Activated CD4-positive, alpha-beta T cell treated with anti-CD3 and anti-CD28 coated beads, Interleukin-2, amount 50 U/mL, for 48 hours (primary cell): Measurements from ENCODE around the gene SRGAP2C.
"Not testable (repeated sequence)": the region's sequence is repeated elsewhere in the genome, so short reads cannot be mapped to it uniquely, and the experiment has no call there.

Source experiments
- DNase-seq, 2 experiments: peaks; one replicate each; pipeline ENCODE4 v3.0.0-alpha.2; 2020

Gene SRGAP2C

GRCh38 chr1:121187914-121188313 lies 3.1 kb downstream of the SRGAP2C start:
- not testable (repeated sequence) for DNase-seq

- not testable (repeated sequence) for DNase-seq
Measured at GRCh38 chr1:121192512-121192911, 7.7 kb downstream of the SRGAP2C start.

- DNase-seq, result not testable (repeated sequence)
Measured at GRCh38 chr1:121197095-121197882, 12.5 kb downstream of the SRGAP2C start.

DNA sequence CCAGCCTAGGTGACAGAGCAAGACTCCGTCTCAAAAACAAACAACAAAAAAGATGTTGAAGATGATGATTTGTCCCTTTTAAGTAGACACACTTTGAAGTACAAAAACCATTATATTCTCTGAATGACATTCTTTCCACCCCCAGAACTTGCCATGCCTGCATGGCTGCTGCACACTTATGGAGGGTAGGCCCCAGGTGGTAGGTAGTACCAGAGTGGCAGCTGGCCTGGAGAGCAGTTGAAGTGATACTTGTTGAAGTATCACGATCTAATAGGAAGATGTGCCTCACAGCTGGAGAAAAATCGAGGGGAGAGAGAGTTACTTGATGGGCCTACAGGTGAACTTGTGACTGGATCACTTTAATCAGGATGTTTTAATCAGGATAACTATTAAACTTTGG lies 15.0 kb downstream of the SRGAP2C start:
- not testable (repeated sequence) for DNase-seq

GRCh38 chr1:121200232-121200631 lies 15.5 kb downstream of the SRGAP2C start:
- not testable (repeated sequence) for DNase-seq

- not testable (repeated sequence) for DNase-seq
Measured at GRCh38 chr1:121200985-121201981, 16.5 kb downstream of the SRGAP2C start.

GRCh38 chr1:121202986-121203385 lies 18.2 kb downstream of the SRGAP2C start:
- not testable (repeated sequence) for DNase-seq

- not testable (repeated sequence) for DNase-seq
Measured at GRCh38 chr1:121205786-121206711, 21.3 kb downstream of the SRGAP2C start.

DNA sequence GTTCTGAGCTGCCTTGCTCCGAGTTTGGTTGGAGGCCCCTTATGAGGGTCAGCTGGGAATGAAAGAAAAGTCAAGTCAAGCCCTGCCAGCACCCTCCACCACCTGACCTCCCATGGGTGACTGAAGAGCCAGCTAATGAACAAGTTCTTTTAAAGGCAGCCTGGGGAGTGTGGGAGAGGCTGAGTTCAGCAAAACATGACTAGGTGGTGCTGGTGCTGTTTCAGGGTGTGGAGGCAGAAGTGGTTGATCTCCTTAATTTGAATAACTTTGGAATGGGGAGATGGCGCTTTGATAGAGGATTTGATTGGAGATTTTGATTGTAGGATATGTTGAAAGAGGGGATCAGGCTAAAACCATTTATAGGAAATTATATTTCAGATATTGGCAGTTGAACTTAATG lies 22.6 kb downstream of the SRGAP2C start:
- not testable (repeated sequence) for DNase-seq

- not testable (repeated sequence) for DNase-seq
Measured at GRCh38 chr1:121208375-121208774, 23.6 kb downstream of the SRGAP2C start.

GRCh38 chr1:121210778-121211177 lies 26.0 kb downstream of the SRGAP2C start:
- not testable (repeated sequence) for DNase-seq

GRCh38 chr1:121213491-121213890 lies 28.7 kb downstream of the SRGAP2C start:
- not testable (repeated sequence) for DNase-seq

GRCh38 chr1:121214544-121215156 lies 29.9 kb downstream of the SRGAP2C start:
- not testable (repeated sequence) for DNase-seq

DNA sequence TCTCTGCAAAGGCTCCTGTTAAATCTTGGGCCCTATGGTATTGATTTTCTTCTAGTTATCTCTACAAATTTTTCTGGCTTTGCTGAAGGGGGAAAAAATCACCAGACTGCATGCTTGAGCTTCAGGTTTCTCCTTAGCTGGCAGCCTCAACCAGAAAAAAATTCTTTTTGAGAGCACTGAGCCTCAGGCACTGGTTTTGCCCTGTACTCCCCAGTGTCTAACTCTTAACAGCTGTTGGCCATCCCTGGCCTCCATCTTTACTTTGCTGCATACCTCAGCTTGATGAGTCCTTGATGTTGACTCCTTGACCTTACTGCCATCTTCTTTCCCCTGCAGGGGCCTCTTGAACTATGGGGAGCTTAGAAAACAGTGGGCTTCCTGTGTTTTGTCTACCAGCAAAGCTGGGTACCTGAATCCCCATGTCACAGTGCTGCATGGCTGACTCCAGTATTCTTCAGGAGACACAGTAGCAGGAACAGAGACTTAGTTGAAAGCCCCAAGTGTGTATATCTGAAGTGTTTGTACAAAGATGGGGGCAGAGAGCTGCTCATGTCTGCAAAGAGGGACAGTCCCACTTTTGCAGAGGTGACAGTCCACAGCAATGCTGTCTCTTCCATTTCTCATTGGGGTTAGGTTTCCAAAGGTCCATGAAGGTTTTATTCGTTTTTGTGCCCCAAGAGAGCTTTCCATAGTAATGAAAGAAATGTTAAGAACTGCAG lies 31.1 kb downstream of the SRGAP2C start:
- DNase-seq, result not testable (repeated sequence)

DNA sequence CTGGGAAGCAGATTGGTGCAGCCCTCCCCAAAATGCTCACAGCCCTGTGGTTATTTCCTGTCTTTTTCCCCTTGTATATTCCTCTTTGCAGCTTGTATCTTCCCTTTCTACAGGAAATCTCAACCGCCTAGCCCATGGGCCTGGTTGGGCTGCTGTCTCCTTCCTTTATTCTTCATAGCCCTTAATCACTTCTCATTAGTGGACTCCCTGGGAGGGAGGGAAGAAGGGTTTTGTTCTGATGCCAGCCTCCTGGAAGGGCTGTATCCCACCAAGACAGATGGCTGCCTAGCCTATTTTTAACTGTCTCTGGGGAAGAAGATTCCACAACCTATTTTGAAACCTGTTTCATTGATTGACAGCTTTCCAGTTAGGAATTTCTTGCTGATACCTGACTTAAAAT lies 31.9 kb downstream of the SRGAP2C start:
- not testable (repeated sequence) for DNase-seq

DNA sequence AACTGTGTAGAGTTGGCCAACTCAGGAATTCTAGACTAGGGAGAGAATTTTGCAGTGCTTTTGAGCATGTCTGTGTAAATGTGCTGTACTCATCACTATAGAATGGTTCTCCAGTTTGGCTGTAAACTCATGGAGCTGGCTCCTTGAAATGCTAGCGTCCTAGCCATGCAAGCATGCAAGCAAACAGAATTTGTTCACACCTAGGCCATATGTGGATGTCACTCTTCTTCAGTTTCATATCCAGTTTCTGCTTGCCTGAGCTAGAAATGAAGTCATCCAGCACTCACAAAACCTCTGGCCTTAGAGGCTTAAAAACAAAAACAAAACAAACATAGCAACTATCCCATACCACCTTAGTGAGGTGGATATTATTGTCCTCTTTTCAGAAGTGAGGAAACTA lies 37.0 kb downstream of the SRGAP2C start:
- not testable (repeated sequence) for DNase-seq

DNA sequence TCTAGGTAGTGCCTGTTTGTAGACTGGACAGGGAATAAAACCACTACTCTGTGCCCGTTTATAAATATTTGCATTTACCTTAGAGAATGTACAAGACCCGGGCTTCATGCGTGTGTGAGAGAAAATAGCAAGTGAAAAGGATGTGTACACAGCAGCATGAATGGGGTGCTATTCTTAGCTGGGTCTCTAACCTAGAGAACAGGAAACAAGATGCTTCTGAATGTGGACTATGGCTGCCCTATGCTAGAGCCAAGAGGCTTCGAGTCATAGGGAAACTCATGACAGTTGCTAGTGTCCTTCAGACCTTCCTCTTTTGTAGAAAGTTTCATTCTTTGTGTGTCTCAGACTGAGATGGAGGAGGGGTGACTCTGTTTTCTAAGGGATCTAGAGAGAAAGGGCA lies 39.9 kb downstream of the SRGAP2C start:
- not testable (repeated sequence) for DNase-seq

GRCh38 chr1:121226295-121226904 lies 41.6 kb downstream of the SRGAP2C start:
- DNase-seq, result not testable (repeated sequence)

DNA sequence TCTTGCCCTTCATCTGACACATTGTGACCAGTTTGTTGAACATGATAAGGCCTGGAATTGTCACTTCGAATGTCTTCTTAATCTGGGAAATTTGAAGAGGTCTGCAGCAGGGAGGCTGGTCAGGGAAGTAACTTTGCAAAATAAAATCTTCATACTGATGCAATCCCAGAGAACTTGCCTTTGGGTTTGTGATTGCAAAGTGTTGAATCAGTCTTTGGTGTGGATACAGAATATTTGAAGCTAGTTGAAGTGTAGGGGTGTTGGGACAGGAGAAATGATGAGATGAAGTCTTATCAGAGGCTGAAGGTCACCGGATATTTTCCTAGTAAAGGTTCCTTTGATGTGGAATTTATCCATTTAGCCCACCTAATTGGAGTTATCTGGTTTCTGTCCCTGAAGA lies 42.1 kb downstream of the SRGAP2C start:
- DNase-seq, result not testable (repeated sequence)

- DNase-seq, result not testable (repeated sequence)
Measured at GRCh38 chr1:121227544-121228330, 43.0 kb downstream of the SRGAP2C start.
